DOHH2 (cell line): ENCODE measurements around the gene NCOA5.

Experiments used
- H3F3A ChIP-seq: fragments of 200-600 bp; sonication (generic), shearing (Covaris generic); 2 replicates; pipeline ENCODE4 v1.6.0; 2016; ENCODE audit warnings: antibody characterized with exemption, mild to moderate bottlenecking; ENCODE audit not compliant: control insufficient read depth, insufficient read depth
- H3K27ac ChIP-seq: fragments of 200-600 bp; sonication (generic); 2 replicates; pipeline ENCODE4 v1.5.1; 2014; ENCODE audit warnings: low read depth, mild to moderate bottlenecking, low read length, moderate library complexity
- H3K27me3 ChIP-seq: fragments of 200-600 bp; sonication (generic); 2 replicates; pipeline ENCODE4 v1.6.1; 2014; ENCODE audit warnings: mild to moderate bottlenecking, low read length, mixed read lengths; ENCODE audit not compliant: control insufficient read depth
- H3K36me3 ChIP-seq: fragments of 200-600 bp; sonication (generic); 2 replicates; pipeline ENCODE4 v1.6.1; 2014; ENCODE audit warnings: mild to moderate bottlenecking, low read length, moderate library complexity, mixed read lengths; ENCODE audit not compliant: control insufficient read depth
- H3K4me1 ChIP-seq: fragments of 200-600 bp; sonication (generic); 2 replicates; pipeline ENCODE4 v1.6.1; 2014; ENCODE audit warnings: mild to moderate bottlenecking, low read length, mixed read lengths; ENCODE audit not compliant: control insufficient read depth
- H3K4me2 ChIP-seq: fragments of 200-600 bp; sonication (generic); 2 replicates; pipeline ENCODE4 v1.6.0; 2014; ENCODE audit warnings: mild to moderate bottlenecking, low read length, moderate library complexity
- H3K4me3 ChIP-seq: fragments of 200-600 bp; sonication (generic); 2 replicates; pipeline ENCODE4 v1.5.1; 2014; ENCODE audit warnings: mild to moderate bottlenecking, low read length, mixed read lengths
- H3K79me2 ChIP-seq: fragments of 200-600 bp; sonication (generic); 2 replicates; pipeline ENCODE4 v1.6.1; 2014; ENCODE audit warnings: mild to moderate bottlenecking, low read length, mixed read lengths; ENCODE audit not compliant: control insufficient read depth
- H3K9me2 ChIP-seq: fragments of 200-600 bp; sonication (generic); replicated peaks from 2 replicates; pipeline ENCODE4 v1.6.1; 2014; ENCODE audit warnings: mild to moderate bottlenecking, low read length, mixed read lengths; ENCODE audit not compliant: control insufficient read depth
- H3K9me3 ChIP-seq: fragments of 200-600 bp; sonication (generic); 2 replicates; pipeline ENCODE4 v1.6.1; 2014; ENCODE audit warnings: antibody characterized with exemption, low read length, mixed read lengths; ENCODE audit not compliant: control insufficient read depth, insufficient read depth
- H4K20me1 ChIP-seq: fragments of 200-600 bp; sonication (generic); 2 replicates; pipeline ENCODE4 v1.6.0; 2014; ENCODE audit warnings: low read depth, mild to moderate bottlenecking, antibody characterized with exemption, low read length, moderate library complexity; ENCODE audit not compliant: control insufficient read depth, insufficient read depth
- EZH2phosphoT487 ChIP-seq: fragments of 200-600 bp; sonication (generic); IDR thresholded peaks from 2 replicates; pipeline ENCODE4 v1.6.1; 2017; ENCODE audit warnings: borderline replicate concordance, mild to moderate bottlenecking, antibody characterized with exemption, low read length, moderate library complexity, mixed read lengths
- TF ChIP-seq, protein P1 (sequence below): fragments of 200-600 bp; sonication (generic); IDR thresholded peaks from one replicate; pipeline ENCODE4 v1.5.1; 2014; ENCODE audit warnings: antibody characterized with exemption, mild to moderate bottlenecking, low read depth, low read length; ENCODE audit not compliant: poor library complexity, severe bottlenecking

The NCOA5 gene

DNA sequence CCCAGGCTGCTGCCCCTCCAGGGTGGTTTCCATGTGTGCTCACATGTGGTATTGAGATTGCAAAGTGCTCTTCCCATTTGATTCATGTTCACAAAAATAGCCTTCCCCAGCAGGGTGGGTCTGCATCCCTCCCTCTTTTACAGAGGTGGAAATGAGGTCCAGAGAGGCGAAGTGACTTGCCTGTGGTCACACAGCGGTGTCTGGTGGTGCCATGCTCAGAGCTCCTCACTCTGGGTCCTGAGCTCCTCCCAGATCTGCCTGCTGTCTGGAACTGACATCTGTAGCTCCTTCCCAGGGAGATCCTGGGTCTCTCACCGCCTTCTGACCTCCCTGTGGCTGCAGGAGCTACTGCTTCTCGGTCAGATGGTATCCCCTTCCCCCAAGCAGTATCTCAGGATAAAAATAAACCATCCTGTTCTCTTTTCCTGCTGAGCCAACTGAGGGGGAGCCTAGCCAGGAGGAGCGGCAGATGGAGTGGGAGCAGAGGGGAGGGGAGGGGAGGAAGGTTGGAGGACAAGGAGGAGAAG lies 40.3 kb upstream of the NCOA5 start:
- no peak overlapping the region for H3K4me2 ChIP-seq

DNA sequence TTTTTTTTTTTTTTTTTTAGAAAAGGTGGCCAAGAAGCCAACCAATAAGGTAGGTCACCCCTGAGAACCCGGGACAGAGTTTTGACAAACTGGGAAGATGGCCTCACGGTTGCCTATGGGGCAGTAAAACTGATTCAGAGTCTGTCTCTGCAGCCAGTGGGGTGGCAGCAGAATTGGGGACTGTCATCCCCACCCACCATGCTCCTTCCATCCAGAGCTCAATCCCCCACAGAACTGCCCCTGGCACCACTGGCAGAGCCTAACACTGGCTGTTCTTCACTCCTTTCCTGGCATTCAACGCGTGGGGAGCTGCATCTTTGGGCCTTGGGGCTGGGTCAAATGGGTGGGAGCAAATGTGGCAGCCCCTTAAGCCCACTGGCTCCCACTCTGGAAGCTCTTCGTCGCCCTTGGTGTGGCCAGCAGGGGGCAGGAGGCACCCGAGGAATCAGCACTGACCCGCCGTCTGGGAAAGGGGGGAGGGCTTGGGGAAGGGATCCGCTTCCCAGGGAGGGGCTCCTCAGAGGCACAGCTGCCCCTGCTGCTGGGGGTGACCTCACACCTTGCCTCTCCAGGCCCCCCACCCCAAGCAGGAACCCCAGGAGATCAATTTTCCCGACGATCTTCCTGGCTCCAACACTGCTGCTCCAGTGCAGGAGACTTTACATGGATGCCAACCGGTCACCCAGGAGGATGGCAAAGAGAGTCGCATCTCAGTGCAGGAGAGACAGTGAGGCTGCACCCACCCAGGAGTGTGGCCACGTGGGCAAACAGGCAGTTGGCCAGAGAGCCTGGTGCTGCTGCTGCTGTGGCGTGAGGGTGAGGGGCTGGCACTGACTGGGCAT lies 38.8 kb upstream of the NCOA5 start:
- H3K4me2 ChIP-seq = no peak overlapping the region

More for the DNA sequence above, 40.3 kb upstream of the NCOA5 start:
- Histone ChIP-seq H3K4me1 (no peaks in the 10 kb centered on the region), H3K9me3 (no peaks in the 10 kb centered on the region), H3K36me3 (peaks cover 13% of the 10 kb centered on the region; the same call in 1 of the 2 replicates), H3K9me2 (no peaks in the 10 kb centered on the region), H4K20me1 (0 out of 2 replicates have a peak, but pooled peaks cover 3% of the 10 kb centered on the region), H3K4me3 (no peak overlapping the region), H3K27me3 (peaks cover 31% of the 10 kb centered on the region), H3F3A (no peaks in the 10 kb centered on the region), H3K79me2 (no peaks in the 10 kb centered on the region), H3K27ac (no peak overlapping the region)
- TF ChIP-seq, protein P1, sequence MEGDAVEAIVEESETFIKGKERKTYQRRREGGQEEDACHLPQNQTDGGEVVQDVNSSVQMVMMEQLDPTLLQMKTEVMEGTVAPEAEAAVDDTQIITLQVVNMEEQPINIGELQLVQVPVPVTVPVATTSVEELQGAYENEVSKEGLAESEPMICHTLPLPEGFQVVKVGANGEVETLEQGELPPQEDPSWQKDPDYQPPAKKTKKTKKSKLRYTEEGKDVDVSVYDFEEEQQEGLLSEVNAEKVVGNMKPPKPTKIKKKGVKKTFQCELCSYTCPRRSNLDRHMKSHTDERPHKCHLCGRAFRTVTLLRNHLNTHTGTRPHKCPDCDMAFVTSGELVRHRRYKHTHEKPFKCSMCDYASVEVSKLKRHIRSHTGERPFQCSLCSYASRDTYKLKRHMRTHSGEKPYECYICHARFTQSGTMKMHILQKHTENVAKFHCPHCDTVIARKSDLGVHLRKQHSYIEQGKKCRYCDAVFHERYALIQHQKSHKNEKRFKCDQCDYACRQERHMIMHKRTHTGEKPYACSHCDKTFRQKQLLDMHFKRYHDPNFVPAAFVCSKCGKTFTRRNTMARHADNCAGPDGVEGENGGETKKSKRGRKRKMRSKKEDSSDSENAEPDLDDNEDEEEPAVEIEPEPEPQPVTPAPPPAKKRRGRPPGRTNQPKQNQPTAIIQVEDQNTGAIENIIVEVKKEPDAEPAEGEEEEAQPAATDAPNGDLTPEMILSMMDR = no peak
- no peak for TF ChIP-seq EZH2phosphoT487

DNA sequence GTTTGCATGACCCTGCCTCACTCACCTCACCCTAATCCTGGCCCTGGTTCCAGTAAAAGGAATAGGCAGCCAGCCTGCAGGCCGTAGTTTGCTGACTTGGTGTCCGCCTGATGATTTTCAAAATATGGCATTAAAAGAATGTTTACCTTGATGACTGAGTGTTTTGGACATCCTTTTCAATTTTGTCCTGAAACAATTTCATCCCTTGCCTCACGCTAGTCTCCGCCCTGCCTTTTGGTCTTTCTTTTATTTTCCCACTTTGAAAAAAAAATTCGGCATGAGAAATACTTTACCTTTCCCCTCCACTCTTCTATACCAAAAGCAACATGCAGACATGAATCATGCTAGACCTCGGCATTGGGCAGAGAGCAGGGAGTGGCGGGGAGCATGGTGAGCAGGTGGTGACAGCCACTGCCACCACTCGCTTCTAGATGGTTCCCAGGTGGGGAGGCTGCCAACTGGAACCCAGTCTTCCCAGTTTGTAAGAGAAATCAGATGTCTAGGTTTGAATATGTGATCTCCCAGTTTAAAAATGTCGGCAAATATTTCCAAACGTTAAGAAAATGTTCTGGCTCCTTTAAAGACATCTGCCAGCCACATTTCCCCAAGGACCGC lies 37.7 kb upstream of the NCOA5 start:
- TF ChIP-seq, protein P1 = no peak
- no peaks in the 10 kb centered on the region for H3K9me2 ChIP-seq
- H3K9me3 ChIP-seq = no peaks in the 10 kb centered on the region
- H3K79me2 ChIP-seq = no peaks in the 10 kb centered on the region
- no peaks in the 10 kb centered on the region for H3F3A ChIP-seq
- peaks cover 27% of the 10 kb centered on the region for H3K27me3 ChIP-seq
- H3K4me2 ChIP-seq = no peak overlapping the region
- H3K4me3 ChIP-seq = no peak overlapping the region
- no peak overlapping the region for H3K27ac ChIP-seq
- H3K36me3 ChIP-seq = peaks cover 32% of the 10 kb centered on the region
- H4K20me1 ChIP-seq = 0 out of 2 replicates have a peak, but pooled peaks cover 3% of the 10 kb centered on the region
- no peaks in the 10 kb centered on the region for H3K4me1 ChIP-seq

More for the DNA sequence above, 38.8 kb upstream of the NCOA5 start:
- Histone ChIP-seq H3K9me3 (no peaks in the 10 kb centered on the region), H3K79me2 (no peaks in the 10 kb centered on the region), H3K36me3 (peaks cover 22% of the 10 kb centered on the region), H3K27ac (no peak overlapping the region), H3F3A (no peaks in the 10 kb centered on the region), H4K20me1 (0 out of 2 replicates have a peak, but pooled peaks cover 3% of the 10 kb centered on the region), H3K4me1 (no peaks in the 10 kb centered on the region), H3K9me2 (no peaks in the 10 kb centered on the region), H3K4me3 (no peak overlapping the region), H3K27me3 (peaks cover 31% of the 10 kb centered on the region)
- TF ChIP-seq, protein P1 = peak; percentile 67
- no peak for TF ChIP-seq EZH2phosphoT487
